ENCODE measurements around the gene FEZF2.

FEZF2 gene

GRCh38 chr3:62371720-62372591, 1.4 kb downstream of the FEZF2 start:
- Histone ChIP-seq H4K5ac (ENCODE audit: low read length) (no peak overlapping the region), H3K18ac (ENCODE audit: low read length) (no peak overlapping the region), H2BK5ac (ENCODE audit: low read length) (no peak overlapping the region), H3K23ac (ENCODE audit: low read length) (no peak overlapping the region), H3K27me3 (ENCODE audit: insufficient read depth, low read length, poor library complexity) (peaks cover 95% of the 10 kb centered on the region), H3K27ac (ENCODE audit: low read depth, low read length) (no peak overlapping the region), H3K4me2 (ENCODE audit: low read length) (no peak overlapping the region), H3K9ac (ENCODE audit: low read length) (no peak overlapping the region), H2AK5ac (ENCODE audit: low read length) (no peak overlapping the region), H3K36me3 (ENCODE audit: control insufficient read depth, insufficient read depth, low read length) (no peaks in the 10 kb centered on the region), H3K79me2 (ENCODE audit: control insufficient read depth, insufficient read depth, low read length) (no peaks in the 10 kb centered on the region), H2BK15ac (replicated peaks; ENCODE audit: low read depth) (no peak overlapping the region), H2BK120ac (ENCODE audit: low read depth, low read length) (no peak overlapping the region), H3K4me3 (ENCODE audit: low read length) (no peak overlapping the region), H3K79me1 (ENCODE audit: low read length) (no peaks in the 10 kb centered on the region), H4K8ac (ENCODE audit: low read depth, low read length) (no peak overlapping the region), H3K4me1 (ENCODE audit: control insufficient read depth, low read depth, low read length) (no peaks in the 10 kb centered on the region), H3K56ac (ENCODE audit: low read length) (no peak overlapping the region), H3K4ac (ENCODE audit: low read depth, low read length) (no peak overlapping the region)
- WGBS (ENCODE audit: extremely low coverage, insufficient coverage, low lambda C conversion rate), result no CpG with 5 or more reads among the region's 66 CpGs
- DNase-seq, result peak; percentile 57

GRCh38 chr3:62370858-62371719, 2.3 kb downstream of the FEZF2 start:
- Histone ChIP-seq H2BK15ac (replicated peaks; ENCODE audit: low read depth) (no peak overlapping the region), H3K27me3 (ENCODE audit: insufficient read depth, low read length, poor library complexity) (peaks cover 94% of the 10 kb centered on the region), H3K27ac (ENCODE audit: low read depth, low read length) (no peak overlapping the region), H2AK5ac (ENCODE audit: low read length) (no peak overlapping the region), H3K4me3 (ENCODE audit: low read length) (no peak overlapping the region), H2BK5ac (ENCODE audit: low read length) (no peak overlapping the region), H4K5ac (ENCODE audit: low read length) (no peak overlapping the region), H2BK120ac (ENCODE audit: low read depth, low read length) (no peak overlapping the region), H3K4me1 (ENCODE audit: control insufficient read depth, low read depth, low read length) (peaks cover 2% of the 10 kb centered on the region), H3K18ac (ENCODE audit: low read length) (no peak overlapping the region), H3K4me2 (ENCODE audit: low read length) (no peak overlapping the region), H3K4ac (ENCODE audit: low read depth, low read length) (no peak overlapping the region), H3K56ac (ENCODE audit: low read length) (no peak overlapping the region), H4K8ac (ENCODE audit: low read depth, low read length) (no peak overlapping the region), H3K23ac (ENCODE audit: low read length) (no peak overlapping the region), H3K36me3 (ENCODE audit: control insufficient read depth, insufficient read depth, low read length) (no peaks in the 10 kb centered on the region), H3K79me2 (ENCODE audit: control insufficient read depth, insufficient read depth, low read length) (no peaks in the 10 kb centered on the region), H3K79me1 (ENCODE audit: low read length) (no peaks in the 10 kb centered on the region), H3K9ac (ENCODE audit: low read length) (no peak overlapping the region)
- DNase-seq, result peak; percentile 59
- no CpG with 5 or more reads among the region's 49 CpGs for WGBS (ENCODE audit: extremely low coverage, insufficient coverage, low lambda C conversion rate)

GRCh38 chr3:62370112-62370857, 3.1 kb downstream of the FEZF2 start:
- Histone ChIP-seq H3K4me2 (ENCODE audit: low read length) (no peak overlapping the region), H3K4me1 (ENCODE audit: control insufficient read depth, low read depth, low read length) (peaks cover 7% of the 10 kb centered on the region), H3K56ac (ENCODE audit: low read length) (no peak overlapping the region), H3K36me3 (ENCODE audit: control insufficient read depth, insufficient read depth, low read length) (no peaks in the 10 kb centered on the region), H3K18ac (ENCODE audit: low read length) (no peak overlapping the region), H3K23ac (ENCODE audit: low read length) (no peak overlapping the region), H3K27me3 (ENCODE audit: insufficient read depth, low read length, poor library complexity) (peaks cover 93% of the 10 kb centered on the region), H3K79me2 (ENCODE audit: control insufficient read depth, insufficient read depth, low read length) (no peaks in the 10 kb centered on the region), H3K4me3 (ENCODE audit: low read length) (no peak overlapping the region), H4K5ac (ENCODE audit: low read length) (no peak overlapping the region), H3K9ac (ENCODE audit: low read length) (no peak overlapping the region), H3K27ac (ENCODE audit: low read depth, low read length) (no peak overlapping the region), H2BK5ac (ENCODE audit: low read length) (no peak overlapping the region), H2AK5ac (ENCODE audit: low read length) (no peak overlapping the region), H2BK120ac (ENCODE audit: low read depth, low read length) (no peak overlapping the region), H2BK15ac (replicated peaks; ENCODE audit: low read depth) (no peak overlapping the region), H3K79me1 (ENCODE audit: low read length) (no peaks in the 10 kb centered on the region), H3K4ac (ENCODE audit: low read depth, low read length) (no peak overlapping the region), H4K8ac (ENCODE audit: low read depth, low read length) (no peak overlapping the region)
- DNase-seq, result peak; percentile 54
- WGBS (ENCODE audit: extremely low coverage, insufficient coverage, low lambda C conversion rate), result no CpG with 5 or more reads among the region's 46 CpGs

- Histone ChIP-seq H2BK120ac (ENCODE audit: low read depth, low read length) (no peak overlapping the region), H3K79me1 (ENCODE audit: low read length) (no peaks in the 10 kb centered on the region), H2BK15ac (replicated peaks; ENCODE audit: low read depth) (no peak overlapping the region), H2BK5ac (ENCODE audit: low read length) (no peak overlapping the region), H3K23ac (ENCODE audit: low read length) (no peak overlapping the region), H4K8ac (ENCODE audit: low read depth, low read length) (no peak overlapping the region), H4K5ac (ENCODE audit: low read length) (no peak overlapping the region), H3K4me3 (ENCODE audit: low read length) (no peak overlapping the region), H3K36me3 (ENCODE audit: control insufficient read depth, insufficient read depth, low read length) (no peaks in the 10 kb centered on the region), H3K27me3 (ENCODE audit: insufficient read depth, low read length, poor library complexity) (peaks cover 92% of the 10 kb centered on the region), H3K4me2 (ENCODE audit: low read length) (no peak overlapping the region), H3K9ac (ENCODE audit: low read length) (no peak overlapping the region), H3K56ac (ENCODE audit: low read length) (no peak overlapping the region), H3K4me1 (ENCODE audit: control insufficient read depth, low read depth, low read length) (peaks cover 7% of the 10 kb centered on the region), H3K27ac (ENCODE audit: low read depth, low read length) (no peak overlapping the region), H2AK5ac (ENCODE audit: low read length) (no peak overlapping the region), H3K4ac (ENCODE audit: low read depth, low read length) (no peak overlapping the region), H3K79me2 (ENCODE audit: control insufficient read depth, insufficient read depth, low read length) (no peaks in the 10 kb centered on the region), H3K18ac (ENCODE audit: low read length) (no peak overlapping the region)
- WGBS (ENCODE audit: extremely low coverage, insufficient coverage, low lambda C conversion rate), result no CpG with 5 or more reads among the region's 12 CpGs
- DNase-seq, result no peak
Measured at GRCh38 chr3:62369476-62369743, 3.9 kb downstream of the FEZF2 start.

- no peak overlapping the region for H4K8ac ChIP-seq (ENCODE audit: low read depth, low read length)
- DNase-seq, result peak; percentile 74
- H3K18ac ChIP-seq (ENCODE audit: low read length), result no peak overlapping the region
- H3K23ac ChIP-seq (ENCODE audit: low read length), result no peak overlapping the region
- H3K27ac ChIP-seq (ENCODE audit: low read depth, low read length), result no peak overlapping the region
- H3K9ac ChIP-seq (ENCODE audit: low read length), result no peak overlapping the region
- H3K79me1 ChIP-seq (ENCODE audit: low read length), result no peaks in the 10 kb centered on the region
- H3K4ac ChIP-seq (ENCODE audit: low read depth, low read length), result no peak overlapping the region
- H3K4me3 ChIP-seq (ENCODE audit: low read length), result no peak overlapping the region
- H3K36me3 ChIP-seq (ENCODE audit: control insufficient read depth, insufficient read depth, low read length), result no peaks in the 10 kb centered on the region
- WGBS (ENCODE audit: extremely low coverage, insufficient coverage, low lambda C conversion rate), result no CpG with 5 or more reads among the region's 58 CpGs
- H4K5ac ChIP-seq (ENCODE audit: low read length), result no peak overlapping the region
- no peak overlapping the region for H2BK5ac ChIP-seq (ENCODE audit: low read length)
- H3K27me3 ChIP-seq (ENCODE audit: insufficient read depth, low read length, poor library complexity), result peaks cover 90% of the 10 kb centered on the region
- no peak overlapping the region for H2BK120ac ChIP-seq (ENCODE audit: low read depth, low read length)
- no peak overlapping the region for H2AK5ac ChIP-seq (ENCODE audit: low read length)
- H3K79me2 ChIP-seq (ENCODE audit: control insufficient read depth, insufficient read depth, low read length), result no peaks in the 10 kb centered on the region
- H3K4me1 ChIP-seq (ENCODE audit: control insufficient read depth, low read depth, low read length), result peaks cover 7% of the 10 kb centered on the region
- peak overlapping the region; percentile 38 for H3K56ac ChIP-seq (ENCODE audit: low read length)
- no peak overlapping the region for H2BK15ac ChIP-seq (replicated peaks; ENCODE audit: low read depth)
- peak overlapping the region; percentile 47 for H3K4me2 ChIP-seq (ENCODE audit: low read length)
Measured at GRCh38 chr3:62368705-62369475, 4.5 kb downstream of the FEZF2 start.

All from mesendoderm (in vitro differentiated cells).